GM19025 (cell line): ENCODE data around the gene ATP8A2.

ENCODE experiments used
- ATAC-seq: cut with Tn5 transposase; IDR thresholded peaks from one replicate; pipeline ENCODE4 v1.9.1; 2021; ENCODE audit warnings: mild to moderate bottlenecking, low read depth, moderate library complexity; ENCODE audit not compliant: unreplicated experiment

Gene ATP8A2

GRCh38 chr13:25836574-25837336 is 465.0 kb downstream of the ATP8A2 start:
- no peak for ATAC-seq

GRCh38 chr13:25839371-25839770 is 467.6 kb downstream of the ATP8A2 start:
- no peak for ATAC-seq

GRCh38 chr13:25840261-25840660 is 468.5 kb downstream of the ATP8A2 start:
- no peak for ATAC-seq

DNA sequence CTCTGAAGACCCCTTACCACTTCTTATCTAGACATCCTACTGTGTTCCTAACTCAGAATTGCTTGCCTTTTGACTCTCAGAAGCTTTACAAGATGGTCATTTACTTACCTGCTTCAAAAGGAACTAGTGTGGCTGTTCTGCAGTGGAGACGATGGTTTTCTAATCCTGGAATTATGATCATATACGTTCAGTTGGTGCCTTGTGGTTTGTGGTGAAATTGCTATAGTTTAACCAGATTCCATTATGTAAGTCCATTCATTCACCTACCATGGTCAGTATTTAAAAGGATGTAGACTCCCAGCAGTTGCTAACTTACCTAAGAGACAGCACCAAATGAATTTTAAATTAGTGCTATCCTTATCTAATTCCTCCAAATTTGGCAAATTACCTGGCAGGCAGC is 469.2 kb downstream of the ATP8A2 start:
- no peak for ATAC-seq

GRCh38 chr13:25843692-25844091 is 471.9 kb downstream of the ATP8A2 start:
- ATAC-seq: no peak

- no peak for ATAC-seq
These were observed 473.0 kb downstream of the ATP8A2 start for GRCh38 chr13:25844559-25845434.

DNA sequence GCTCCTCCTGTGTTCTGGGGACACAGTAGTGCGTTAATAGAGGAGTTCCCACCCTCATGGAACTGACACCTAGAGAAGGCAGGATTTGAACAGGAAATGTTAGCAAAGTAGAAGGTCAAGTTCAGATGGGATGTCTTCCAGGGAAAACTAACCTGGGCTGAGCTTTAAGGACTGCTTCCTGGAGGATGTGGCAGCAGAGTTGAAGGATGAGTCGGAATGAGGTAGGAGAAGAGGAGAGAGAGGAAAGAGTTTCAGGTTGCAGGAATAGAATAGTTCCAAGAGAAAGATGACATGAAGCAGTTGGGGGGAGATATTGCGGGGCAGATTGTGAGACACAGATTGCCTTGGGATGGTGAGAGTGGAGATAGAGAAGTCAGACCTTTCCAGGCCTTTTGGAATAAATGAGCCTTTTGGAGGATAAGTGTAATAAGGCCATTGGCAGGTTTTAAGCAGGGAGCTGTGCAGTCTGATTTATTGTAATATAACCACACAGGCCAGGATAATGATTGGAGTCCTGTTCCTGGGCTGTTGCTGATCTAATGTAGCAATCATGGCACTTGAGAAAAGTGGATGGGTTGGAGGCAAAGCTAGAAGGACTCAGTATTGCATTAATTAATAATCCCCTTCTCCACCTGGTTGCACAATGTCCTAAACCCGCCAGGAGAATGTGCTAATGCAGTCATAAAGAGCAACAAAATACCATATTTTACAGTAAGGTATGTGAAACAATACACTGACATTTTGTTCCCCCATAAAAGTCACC is 474.6 kb downstream of the ATP8A2 start:
- no peak for ATAC-seq

DNA sequence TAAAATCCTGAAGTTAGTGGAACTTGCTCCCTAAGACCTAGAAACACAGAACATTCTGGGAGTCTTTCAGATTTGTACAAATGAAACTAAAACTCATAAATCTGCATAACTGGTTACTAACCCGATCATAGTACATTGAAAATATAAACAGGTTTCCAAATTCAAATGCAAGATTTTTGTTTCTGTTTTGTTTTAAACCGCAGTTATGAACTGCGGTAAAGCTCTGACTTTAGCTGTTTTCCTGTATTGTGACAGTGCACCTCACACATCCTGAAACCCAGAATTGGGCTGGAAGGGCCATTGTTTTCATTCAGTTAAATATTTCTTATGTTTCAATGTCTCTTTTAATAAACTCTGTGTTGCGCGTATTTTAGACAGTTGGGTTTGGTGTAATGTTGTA is 475.4 kb downstream of the ATP8A2 start:
- peak; percentile 65 for ATAC-seq

DNA sequence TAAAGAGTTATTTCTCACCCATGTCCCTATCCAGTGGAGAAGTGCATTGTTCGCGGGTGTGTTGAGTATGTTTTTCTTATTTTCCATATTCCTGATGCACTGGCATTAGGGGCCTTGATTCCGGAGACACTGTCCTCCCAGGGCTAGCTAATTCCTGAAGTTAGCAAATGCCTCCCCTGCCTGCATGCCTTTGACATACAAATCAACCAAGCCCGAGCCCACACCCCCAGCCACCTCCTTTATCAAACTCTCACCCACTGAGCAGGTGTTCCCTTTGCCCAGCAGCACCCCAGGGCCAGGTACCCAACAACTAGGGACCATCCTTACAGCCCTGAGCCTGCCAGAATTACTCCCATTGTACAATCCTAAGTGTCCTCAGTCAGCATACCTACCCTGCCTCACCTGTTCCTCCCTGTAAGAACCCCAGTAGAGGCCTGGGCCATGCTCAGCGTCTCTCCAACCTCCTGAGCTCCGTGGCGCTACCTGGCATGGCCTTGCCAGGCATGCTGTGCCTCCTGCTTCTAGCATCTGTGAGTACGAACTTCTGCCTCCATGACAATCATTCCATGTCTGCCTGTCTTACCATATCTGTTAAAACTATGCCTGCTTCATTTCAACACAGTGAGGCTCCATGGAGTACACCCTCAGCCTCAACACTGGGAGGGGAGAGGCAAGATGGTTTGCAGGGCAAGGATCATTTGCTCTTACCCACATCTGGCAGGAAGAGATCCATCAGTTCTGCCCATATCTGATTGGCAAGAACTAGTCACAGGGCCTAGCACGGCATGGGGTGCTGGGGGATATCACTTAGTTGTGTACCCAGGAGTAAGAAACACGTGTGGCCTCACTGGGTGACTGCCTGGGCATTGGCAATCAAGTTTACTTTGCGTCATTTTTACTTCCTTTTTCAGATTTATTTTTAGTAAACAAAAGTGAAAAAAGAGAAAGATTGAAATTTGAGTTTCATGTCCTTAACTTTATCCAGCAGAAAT is 476.2 kb downstream of the ATP8A2 start:
- no peak for ATAC-seq

DNA sequence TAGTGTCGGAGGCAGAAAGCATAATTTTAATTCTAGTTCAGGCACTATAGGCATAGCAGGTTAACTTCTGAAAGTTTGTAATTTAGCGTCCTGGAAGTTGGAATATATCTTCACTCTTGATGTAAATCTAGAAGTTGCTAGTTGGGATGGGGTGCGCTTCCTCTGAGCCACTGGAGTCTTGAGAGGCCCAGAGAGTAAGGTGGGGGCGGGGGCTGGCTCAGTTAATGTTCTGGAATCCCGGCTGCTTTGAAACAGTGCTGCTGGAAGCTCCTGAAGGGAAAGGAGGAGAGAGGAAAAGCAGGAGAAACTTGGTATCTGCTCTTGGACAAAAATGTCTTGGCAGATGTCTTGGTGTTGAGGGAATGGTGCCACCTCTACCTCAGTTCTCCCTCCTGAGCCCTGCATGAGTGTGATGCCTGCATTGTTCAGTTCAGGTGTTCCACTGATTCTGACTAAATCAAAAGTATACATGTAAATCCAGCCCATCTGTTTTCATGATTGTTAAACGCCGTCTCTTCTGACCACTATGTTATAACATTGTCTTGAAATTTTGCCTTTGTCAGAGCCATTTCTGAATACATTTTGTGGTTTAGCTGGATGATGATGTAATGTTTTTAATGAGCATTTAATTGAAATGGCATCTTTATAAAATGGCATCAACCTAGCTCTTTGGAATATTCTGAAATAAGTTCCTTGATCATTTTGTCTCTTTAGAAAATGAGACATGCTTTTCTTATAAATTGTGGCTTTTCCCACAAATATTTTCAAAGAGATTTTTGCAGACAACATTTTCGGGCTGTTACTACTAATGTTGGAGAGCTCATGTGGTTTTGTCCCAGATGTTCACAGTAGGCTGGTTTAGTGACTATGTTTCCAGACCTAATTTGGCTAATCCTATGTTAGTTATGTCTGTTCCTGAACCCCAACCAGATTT is 477.3 kb downstream of the ATP8A2 start:
- no peak for ATAC-seq

- no peak for ATAC-seq
These were observed 486.1 kb downstream of the ATP8A2 start for GRCh38 chr13:25857830-25858229.

DNA sequence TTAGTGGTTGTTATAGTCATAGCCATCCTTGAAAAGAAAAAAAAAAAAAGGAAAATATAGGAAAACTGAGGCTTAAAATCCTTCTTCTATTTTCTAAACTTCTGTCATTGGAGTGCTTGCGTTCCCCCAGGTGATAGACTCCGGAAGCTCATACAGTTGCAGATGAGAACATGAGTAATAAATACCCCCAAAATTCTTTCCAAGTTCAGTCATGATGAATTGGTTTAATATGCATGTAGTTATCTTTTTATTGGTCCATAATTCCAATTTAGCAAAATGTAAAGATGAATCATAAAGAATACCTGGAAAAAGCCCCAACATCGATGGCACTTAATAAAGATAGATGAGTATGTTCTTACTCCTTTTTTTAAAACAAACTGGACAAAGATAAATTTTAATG is 487.8 kb downstream of the ATP8A2 start:
- ATAC-seq: no peak

DNA sequence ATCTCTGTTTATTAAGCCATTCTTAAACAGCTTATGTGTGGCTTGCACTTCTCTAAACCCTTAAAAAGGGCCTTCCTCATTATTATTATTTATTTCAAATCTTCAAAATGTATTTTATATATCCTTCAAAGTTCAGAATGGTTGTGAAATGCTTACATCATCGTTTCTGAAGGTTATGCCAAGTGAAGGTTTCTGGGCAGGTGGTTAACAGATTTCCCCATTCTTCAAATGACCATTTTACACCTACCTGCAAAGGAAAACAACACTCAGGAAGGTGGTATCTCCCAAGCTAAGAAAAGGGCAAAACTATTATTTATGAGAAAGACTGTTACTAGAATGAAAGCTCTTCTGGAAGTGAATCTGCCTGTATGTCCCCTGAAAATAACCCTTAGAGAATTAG is 488.5 kb downstream of the ATP8A2 start:
- no peak for ATAC-seq

GRCh38 chr13:25860862-25861261 is 489.1 kb downstream of the ATP8A2 start:
- no peak for ATAC-seq

DNA sequence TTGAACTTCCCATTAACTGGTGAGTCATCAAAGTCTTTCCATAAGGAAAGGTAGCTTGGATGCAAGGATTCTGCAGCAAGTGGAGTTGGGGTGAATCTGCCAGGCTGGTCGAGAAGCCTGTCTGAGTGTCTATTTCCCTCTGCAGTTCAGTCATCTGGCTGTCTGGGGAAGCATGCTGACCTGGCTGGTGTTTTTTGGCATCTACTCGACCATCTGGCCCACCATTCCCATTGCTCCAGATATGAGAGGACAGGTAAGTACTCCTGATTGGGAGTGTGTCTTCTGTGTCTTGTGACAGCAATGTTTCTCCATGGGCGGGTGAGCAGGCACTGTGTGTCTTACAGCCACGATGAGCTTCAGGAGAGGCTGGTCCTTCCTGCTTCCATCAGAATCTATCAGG is 490.4 kb downstream of the ATP8A2 start:
- no peak for ATAC-seq

DNA sequence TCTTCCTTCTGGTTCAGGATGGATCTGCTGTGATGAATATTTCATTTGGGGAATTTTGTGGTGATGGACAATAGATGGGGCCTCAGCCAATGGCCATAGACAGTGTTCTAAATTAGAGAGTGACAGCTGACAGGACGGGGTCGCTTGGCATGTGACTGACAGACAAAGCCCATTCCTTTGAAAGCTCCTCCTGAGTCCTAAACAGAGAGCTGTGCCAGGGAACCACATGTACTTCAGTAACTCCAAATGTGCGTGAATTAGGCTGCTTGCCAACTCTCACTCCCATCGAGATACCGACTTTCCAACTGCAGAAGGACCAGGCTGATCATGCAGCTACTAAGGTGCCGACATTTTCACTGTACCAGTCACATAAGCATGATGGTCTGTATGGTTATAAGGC is 492.3 kb downstream of the ATP8A2 start:
- ATAC-seq: no peak

DNA sequence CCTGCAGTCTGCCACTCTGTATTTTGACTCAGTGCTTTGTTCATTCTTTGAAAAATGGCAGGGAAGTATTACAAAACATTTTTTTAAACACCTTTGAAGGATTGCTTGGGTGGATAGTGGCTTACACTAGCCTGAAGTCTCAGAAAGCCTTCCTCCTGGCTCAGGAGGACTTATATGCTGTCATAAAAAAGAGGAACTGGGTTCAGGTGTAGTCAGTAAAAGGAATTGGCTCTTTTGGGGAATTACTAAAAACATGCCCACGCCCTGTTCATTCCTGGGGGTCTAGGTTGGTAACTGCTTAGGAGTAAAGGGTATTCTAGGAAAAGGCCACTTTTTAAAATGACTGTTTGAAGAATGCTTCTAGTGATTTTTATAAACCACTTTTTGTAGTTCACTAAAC is 493.2 kb downstream of the ATP8A2 start:
- no peak for ATAC-seq

DNA sequence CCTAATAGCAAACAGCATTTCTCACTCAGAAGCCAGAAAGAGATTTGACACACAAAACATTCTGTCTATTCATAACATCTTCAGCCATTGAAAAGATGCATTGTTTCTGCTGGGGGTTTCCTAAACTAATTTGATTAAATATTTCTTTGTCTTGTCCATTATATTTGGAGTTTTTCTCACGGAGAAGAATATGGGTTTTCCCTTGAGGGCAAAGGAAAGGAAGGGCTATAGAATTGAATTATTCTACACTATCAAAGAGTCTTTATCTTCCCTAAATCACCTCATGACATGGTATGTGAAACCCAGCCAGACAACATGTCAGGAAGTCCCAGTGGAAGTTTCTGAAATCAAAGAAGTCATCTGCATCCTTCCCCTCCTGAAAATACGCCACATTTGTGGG is 493.6 kb downstream of the ATP8A2 start:
- ATAC-seq: no peak

- ATAC-seq: no peak
These were observed 495.3 kb downstream of the ATP8A2 start for GRCh38 chr13:25867038-25867437.
